ENCODE results near the gene HSPH1. TPM values are rescaled to one million over a fixed set of nuclear protein-coding genes. Genes with fewer than 3 reads are reported as not detected.

Gene HSPH1
- total and polyA plus RNA-seq, 10 of the 15 experiments (the other 5 are each of a cell fraction or from before 2014, with no cell fraction given): 40.2 to 159 (median 92.6) TPM

DNA sequence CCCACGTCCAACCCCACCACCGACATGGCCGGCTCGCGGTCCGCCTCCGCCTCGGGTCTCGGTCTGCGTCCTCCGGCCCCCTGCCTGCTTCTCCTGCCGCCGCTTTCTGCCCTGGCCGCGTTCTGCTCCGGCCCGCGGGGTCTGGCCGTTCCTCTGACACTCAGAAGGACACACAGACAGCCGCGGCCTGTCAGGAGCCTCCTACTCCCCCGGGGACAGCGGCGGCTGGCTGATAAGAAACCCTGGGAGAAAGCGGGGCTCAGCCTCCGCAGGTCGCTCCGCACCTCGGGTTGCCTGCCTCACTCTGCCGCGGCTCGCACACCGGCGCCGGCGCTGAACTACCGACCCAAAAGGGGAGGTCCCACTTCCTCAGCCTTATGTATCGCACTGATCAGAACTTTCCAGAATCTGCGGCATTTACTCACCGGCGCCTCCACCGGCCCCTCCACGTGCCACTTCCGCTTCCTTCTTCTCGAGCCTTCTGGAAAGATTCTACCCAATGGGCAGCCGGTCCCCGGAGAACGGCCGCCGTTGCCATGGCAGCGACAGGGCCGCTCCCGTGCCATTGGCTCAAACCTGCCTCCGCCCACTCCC lies at the start of gene HSPH1 (continued):
- no peak for TF ChIP-seq CEBPZ (IDR thresholded peaks at IDR 0.05; ENCODE audit: low read depth, low read length)
- TF ChIP-seq CREM (IDR thresholded peaks at IDR 0.05; ENCODE audit: low read depth): no peak
- no peak for TF ChIP-seq CHD2 (IDR thresholded peaks at IDR 0.05; ENCODE audit: borderline replicate concordance, low read depth, low read length)
- TF ChIP-seq IKZF2 (IDR thresholded peaks at IDR 0.05): peak in 1 of 2 experiments; percentile 21; a peak in 1 of 4 replicates
- no peak for TF ChIP-seq CBFB (IDR thresholded peaks at IDR 0.05; ENCODE audit: low read depth)
- no peak for TF ChIP-seq BCLAF1 (IDR thresholded peaks at IDR 0.05)
- TF ChIP-seq EZH2 (IDR thresholded peaks at IDR 0.05; ENCODE audit: borderline replicate concordance, control insufficient read depth, low read depth, low read length): no peak
- no peak for TF ChIP-seq E2F4 (IDR thresholded peaks at IDR 0.05; ENCODE audit: low read depth, low read length)
- TF ChIP-seq, protein P1, sequence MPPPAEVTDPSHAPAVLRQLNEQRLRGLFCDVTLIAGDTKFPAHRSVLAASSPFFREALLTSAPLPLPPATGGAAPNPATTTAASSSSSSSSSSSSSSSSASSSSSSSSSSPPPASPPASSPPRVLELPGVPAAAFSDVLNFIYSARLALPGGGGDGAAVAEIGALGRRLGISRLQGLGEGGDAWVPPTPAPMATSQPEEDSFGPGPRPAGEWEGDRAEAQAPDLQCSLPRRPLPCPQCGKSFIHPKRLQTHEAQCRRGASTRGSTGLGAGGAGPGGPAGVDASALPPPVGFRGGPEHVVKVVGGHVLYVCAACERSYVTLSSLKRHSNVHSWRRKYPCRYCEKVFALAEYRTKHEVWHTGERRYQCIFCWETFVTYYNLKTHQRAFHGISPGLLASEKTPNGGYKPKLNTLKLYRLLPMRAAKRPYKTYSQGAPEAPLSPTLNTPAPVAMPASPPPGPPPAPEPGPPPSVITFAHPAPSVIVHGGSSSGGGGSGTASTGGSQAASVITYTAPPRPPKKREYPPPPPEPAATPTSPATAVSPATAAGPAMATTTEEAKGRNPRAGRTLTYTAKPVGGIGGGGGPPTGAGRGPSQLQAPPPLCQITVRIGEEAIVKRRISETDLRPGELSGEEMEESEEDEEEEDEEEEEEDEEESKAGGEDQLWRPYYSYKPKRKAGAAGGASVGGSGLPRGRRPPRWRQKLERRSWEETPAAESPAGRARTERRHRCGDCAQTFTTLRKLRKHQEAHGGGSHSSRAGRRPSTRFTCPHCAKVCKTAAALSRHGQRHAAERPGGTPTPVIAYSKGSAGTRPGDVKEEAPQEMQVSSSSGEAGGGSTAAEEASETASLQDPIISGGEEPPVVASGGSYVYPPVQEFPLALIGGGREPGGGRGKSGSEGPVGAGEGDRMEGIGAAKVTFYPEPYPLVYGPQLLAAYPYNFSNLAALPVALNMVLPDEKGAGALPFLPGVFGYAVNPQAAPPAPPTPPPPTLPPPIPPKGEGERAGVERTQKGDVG (CRISPR knock-in tag; IDR thresholded peaks at IDR 0.05): no peak
- no peak for TF ChIP-seq MEF2A (IDR thresholded peaks at IDR 0.05; ENCODE audit: insufficient read depth, low read depth, low read length)
- TF ChIP-seq, protein P2, sequence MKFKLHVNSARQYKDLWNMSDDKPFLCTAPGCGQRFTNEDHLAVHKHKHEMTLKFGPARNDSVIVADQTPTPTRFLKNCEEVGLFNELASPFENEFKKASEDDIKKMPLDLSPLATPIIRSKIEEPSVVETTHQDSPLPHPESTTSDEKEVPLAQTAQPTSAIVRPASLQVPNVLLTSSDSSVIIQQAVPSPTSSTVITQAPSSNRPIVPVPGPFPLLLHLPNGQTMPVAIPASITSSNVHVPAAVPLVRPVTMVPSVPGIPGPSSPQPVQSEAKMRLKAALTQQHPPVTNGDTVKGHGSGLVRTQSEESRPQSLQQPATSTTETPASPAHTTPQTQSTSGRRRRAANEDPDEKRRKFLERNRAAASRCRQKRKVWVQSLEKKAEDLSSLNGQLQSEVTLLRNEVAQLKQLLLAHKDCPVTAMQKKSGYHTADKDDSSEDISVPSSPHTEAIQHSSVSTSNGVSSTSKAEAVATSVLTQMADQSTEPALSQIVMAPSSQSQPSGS (IDR thresholded peaks at IDR 0.05; ENCODE audit: low read length): no peak
- TF ChIP-seq TCF7 (IDR thresholded peaks at IDR 0.05; ENCODE audit: borderline replicate concordance): no peak
- TF ChIP-seq NFIC (IDR thresholded peaks at IDR 0.05; ENCODE audit: low read depth, low read length): no peak
- no peak for TF ChIP-seq ZBED1 (IDR thresholded peaks at IDR 0.05; ENCODE audit: borderline replicate concordance)
- TF ChIP-seq PAX8 (IDR thresholded peaks at IDR 0.05): no peak
- TF ChIP-seq, protein P3, sequence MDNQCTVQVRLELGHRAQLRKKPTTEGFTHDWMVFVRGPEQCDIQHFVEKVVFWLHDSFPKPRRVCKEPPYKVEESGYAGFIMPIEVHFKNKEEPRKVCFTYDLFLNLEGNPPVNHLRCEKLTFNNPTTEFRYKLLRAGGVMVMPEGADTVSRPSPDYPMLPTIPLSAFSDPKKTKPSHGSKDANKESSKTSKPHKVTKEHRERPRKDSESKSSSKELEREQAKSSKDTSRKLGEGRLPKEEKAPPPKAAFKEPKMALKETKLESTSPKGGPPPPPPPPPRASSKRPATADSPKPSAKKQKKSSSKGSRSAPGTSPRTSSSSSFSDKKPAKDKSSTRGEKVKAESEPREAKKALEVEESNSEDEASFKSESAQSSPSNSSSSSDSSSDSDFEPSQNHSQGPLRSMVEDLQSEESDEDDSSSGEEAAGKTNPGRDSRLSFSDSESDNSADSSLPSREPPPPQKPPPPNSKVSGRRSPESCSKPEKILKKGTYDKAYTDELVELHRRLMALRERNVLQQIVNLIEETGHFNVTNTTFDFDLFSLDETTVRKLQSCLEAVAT (IDR thresholded peaks at IDR 0.05): no peak
